HG03378 (cell line): ENCODE results near the gene PTPRN2.
"Not testable (repeated sequence)": the region's sequence is repeated elsewhere in the genome, so short reads cannot be mapped to it uniquely, and the experiment has no call there.

ENCODE experiments used
- ATAC-seq: cut with Tn5 transposase; IDR thresholded peaks from one replicate; pipeline ENCODE4 v1.9.1; 2021; ENCODE audit warnings: mild to moderate bottlenecking, moderate library complexity; ENCODE audit not compliant: unreplicated experiment

Gene PTPRN2

DNA sequence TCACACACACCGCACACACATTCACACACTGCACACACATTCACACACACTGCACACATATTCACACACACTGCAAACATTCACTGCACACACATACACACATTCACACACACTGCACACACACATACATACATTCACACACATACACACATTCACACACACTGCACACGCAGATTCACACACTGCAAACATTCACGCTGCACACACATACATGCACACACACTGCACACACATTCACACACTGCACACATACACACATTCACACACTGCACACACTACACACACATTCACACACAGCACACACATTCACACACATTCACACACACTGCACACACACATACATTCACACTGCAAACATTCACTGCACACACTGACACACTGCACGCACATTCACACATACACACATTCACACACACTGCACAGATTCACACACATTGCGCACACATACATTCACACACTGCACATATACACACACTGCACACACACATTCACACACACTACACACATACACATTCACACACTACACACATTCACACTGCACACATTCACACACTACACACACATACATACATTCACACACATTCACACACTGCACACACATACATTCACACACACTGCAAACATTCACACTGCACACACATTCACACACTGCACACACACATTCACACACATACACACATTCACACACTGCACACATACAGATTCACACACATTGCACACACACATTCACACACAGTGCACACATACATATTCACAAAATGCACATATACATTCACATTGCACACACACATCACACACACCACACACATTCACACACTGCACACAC lies 325.1 kb downstream of the PTPRN2 start:
- no peak for ATAC-seq

DNA sequence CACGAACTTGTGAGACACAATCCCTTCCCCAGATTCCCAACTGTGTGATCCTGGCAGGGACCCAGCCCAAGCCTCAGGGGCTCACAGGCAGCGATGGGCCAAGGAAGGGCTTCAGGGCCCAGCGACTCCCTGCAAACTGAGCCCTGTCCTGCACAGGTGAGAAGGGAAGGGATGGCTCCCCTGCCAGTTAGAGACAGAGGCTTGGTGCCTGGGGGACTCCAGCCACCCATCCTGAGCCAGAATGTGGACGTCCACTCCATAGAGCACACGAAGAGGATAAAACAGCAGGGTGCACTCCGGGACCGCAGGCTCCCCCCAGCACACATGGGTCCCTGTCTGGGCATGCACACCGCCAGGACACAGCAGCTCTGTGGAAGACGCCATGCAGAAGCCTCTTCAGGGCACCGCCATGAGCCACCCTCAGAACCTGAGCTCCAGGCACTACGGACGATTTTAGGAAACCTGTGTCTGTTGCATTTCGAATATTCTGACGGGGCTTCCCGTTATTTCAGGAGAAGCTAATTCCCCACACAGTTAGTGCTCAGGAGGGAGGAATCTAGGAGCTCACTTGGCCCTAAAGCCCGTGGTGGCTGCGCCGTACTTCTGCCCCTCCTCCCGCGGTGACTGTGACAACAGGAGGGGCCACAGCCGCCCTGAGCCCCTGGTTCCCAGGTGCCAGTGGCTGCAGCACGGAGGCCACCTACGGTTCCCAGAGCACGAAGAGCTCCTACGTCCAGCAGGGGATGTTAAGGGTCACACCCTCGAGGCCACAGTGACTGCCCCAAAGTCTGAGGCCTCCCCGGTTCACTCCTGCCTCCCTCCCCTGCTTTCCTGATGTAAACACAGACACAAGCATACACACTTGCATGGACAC lies 326.0 kb downstream of the PTPRN2 start:
- no peak for ATAC-seq

DNA sequence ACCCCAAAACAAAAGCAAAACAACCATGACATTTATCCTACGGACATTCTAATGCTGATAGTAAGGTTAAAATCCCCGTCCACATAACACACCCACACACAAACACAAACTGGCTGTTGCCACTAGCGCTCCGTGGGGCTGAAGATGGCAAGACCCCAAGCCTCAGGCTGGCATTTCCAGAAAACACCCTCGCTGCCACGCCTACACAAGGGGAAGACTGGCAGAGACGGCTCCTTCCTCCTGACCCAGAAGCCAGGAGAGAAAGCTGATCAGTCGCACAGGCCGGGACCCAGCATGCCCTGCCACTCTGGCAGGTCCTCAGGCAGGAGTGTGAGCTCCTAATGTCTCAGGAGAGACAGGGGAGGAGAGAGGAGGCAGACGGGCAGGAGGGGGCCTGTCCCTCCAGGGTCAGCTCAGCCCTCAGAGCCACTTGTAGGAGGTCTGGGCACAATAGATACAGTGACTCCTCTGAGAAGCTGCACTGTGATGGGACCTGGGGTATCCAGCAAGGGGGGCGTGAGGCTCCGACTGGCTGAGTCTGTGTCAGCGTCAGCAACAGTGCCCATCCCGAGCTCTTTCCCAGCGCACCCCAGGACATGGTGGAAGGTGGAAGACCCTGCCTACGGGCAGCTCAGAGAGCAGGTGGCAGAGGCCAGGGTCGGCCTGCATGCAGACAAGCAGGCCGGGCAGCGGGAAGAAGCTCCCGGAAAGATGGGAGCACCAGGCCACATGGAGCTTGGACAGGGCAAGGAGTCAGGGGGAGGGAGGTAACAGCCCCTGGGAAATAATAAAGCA lies 326.9 kb downstream of the PTPRN2 start:
- ATAC-seq: no peak

DNA sequence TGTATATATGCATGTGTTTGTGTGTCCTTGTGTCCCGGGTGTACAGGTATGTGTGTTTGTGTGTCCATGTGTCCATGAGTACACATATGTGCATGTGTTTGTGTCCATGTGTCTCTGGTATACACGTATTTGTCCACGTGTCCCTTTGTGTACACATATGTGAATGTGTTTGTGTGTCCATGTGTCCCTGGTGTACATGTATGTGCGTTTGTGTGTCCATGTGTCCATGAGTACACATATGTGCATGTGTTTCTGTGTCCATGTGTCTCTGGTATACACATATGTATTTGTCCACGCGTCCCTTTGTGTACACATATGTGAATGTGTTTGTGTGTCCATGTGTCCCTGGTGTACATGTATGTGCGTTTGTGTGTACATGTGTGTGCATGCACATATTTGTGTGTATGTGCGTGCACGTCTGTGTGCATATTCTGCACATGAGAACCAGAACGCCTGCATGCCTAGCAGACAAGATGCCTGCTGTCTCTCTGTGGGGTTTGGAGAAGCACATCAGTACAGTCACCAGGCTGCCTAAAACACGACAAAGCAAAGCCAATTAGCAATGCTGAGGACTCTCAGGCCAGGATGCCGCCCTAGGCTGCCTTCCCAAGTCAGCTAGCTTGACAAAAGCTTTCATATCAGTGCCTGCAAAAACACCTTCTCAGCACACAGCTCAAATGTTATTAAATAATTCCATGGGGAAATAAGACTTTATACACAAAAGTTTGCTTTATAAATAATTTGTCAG lies 327.8 kb downstream of the PTPRN2 start:
- ATAC-seq: no peak

DNA sequence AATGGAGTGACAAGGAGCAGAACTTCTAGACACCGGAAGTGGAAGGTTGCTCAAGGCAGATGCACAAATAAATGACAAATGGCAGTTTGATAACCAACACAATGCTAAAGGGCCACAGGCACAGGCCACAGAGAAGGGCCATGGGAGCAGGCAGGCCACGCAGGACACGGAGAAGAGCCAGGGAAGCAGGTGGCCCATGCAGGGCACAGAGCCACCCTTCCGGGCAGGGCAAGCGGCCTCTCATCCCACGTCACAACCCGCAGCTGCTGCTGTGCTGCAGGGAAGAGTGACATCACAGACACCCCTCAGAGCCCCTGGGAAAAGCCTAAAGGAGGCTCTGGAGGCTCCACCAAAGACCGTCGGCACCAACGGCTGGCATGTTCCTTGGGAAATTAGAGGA lies 328.5 kb downstream of the PTPRN2 start:
- no peak for ATAC-seq

DNA sequence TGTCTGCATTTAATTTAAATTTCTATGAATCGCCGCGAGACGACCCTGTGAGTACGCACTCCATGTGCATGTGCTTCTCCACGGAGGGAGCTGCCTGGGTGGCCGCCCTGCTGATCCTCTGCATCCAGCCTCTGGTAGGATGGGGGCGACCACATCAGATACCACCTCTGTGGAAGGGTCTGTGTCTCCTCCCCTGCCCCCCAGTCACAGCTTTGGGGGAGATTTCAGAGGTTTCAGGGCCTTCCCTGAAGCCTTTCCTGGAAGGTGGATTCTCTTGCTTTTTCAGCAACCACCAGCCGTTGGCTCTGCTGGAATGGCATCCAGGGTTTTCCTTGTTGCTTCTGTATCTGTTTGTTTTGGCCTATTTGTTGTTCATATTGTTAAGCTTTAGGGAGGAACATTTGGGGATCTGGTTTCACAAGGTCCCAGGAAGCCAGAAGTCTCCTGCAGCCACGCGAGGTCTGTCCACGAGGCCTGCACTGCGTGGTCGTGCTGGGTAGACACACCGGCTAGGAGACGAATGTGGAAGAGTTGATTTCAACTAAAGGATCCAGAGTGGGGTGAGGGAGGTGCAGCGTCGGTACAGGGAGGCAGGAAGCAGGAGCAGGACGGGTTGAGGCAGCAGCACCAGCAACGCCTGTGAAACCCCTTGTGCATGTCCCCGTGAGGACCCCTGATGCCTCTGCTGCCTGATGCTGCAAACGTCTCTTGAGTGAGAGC lies 329.1 kb downstream of the PTPRN2 start:
- no peak for ATAC-seq

DNA sequence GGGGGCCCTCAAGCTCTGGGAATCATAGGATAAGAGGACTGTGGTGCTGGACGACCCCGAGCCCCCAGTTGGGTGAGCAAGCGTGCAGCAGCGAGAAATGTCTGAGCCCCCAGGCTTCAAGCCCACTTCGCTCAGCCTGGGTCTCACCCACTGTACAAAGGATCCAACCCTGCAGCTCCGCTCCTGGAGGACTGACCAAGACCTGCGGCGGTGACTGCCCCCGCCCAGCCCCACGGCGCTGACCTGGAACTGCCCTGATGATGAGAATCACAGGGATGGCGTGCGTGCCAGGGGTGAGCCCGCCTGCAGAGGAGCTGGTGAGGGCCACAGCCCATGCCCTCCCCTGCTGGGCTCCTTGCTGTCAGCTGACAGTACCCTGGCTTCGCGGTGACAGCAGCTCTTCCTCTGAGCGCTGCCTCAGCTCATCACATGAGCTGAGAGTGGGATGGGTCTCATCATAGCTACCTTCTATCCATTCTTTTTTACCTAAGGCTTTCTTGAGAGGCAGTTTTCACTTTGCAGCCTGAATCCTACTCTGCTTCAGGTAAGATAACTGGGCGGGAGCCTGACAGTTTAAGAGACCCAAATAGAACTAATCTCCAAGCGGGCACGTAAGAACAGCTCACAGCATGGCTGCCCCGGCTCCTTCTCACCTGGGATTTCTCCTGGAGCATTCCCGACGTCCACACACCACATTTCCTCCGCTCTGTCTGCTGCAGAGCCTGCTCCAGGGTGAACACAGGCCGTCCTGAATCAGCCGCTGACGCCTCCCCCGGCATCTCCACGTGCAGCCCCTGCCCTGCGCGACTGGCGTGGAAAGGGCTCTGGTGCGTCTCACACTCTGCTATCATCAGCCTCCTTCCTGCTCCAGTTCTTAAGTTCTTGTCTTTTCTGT lies 329.9 kb downstream of the PTPRN2 start:
- no peak for ATAC-seq

DNA sequence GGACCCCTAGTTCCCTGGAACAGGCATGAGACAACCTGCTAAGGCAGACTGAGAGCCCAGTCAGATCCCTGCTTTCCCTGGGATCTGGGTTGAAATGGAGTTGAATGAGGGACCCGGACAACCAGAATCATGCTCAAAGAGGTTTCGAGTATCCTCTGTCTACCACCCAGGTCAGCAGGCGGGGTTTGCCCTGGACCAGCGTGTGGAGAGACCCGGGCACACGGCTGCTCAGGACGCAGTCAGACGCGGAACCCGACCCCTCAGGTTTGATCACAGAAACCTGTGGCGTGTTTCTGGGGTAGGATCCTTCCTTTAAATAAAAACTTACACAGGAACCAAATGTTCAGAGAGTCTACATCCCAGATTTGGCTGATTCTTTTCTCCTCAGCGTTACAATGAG lies 330.6 kb downstream of the PTPRN2 start:
- ATAC-seq: no peak

DNA sequence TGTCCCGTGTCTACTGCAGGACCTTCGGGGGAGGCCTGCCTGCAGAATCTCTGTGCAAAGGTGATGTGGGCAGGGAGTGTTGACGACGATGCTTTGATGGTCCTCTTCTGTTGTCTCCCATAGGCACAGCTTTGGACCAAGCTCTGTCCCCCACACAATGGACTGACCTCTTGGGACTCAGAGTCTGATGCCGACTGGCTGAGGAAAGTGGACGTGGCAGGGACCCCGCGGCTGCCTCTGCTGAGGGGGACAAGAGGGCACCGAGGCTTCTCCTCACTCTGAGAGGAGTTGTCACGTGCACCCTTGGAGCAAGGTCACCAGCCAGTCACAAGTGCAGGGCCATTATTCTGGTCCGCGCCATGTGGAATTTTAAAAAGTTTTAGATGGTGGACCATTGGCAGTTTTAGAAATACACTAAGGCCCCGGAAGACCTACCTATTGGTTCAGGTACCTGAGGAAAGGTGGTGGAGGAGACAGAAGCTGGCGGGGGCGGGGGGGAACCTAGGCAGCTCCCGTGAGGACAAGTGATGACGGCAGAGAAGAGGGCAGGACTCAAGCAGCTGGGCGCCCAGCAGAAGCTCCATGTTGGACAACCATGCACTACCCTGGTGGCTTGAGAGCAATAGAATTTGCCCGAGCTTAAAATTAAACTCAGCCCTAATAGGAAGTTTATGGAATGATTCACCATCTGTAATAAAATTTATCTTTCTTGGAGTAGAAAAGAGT lies 331.4 kb downstream of the PTPRN2 start:
- ATAC-seq: no peak

DNA sequence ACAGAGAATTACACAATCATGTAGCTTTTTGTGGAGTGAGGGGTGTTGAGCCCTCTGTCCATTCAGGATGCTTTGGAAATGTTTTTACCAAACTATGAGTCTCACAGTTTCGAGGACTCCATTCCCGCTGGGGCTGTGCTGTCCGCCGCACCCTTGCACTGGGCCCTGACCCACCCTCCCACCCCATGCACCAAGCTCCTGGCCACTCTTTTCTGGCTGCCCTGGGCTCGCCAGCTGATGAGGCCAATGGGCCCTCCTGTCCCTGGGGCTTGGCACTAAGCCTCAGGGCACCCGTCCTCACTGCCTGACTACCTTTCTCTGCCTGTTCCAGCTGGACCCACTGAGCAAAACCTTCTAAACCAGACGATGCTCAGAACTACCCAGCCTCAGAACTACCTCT lies 332.1 kb downstream of the PTPRN2 start:
- ATAC-seq: no peak

DNA sequence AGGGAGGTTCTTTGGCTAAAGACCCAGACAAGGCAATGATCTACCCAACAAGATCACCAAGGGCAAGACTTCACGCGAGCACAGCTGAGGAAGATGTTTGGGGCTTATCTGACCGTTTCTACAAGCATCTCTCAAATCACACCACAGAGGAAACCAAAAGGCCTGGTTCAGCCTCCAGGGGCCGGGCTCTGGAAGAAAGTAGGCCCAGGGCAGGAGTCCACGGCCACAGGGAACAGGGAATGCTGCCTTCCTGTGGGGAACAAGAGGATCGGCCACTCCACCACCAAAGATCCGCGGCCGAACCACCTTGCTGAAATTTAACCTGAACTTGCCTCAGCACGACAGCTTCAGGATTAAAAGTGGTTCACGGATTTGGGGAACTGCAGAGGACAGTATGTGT lies 332.5 kb downstream of the PTPRN2 start:
- no peak for ATAC-seq

DNA sequence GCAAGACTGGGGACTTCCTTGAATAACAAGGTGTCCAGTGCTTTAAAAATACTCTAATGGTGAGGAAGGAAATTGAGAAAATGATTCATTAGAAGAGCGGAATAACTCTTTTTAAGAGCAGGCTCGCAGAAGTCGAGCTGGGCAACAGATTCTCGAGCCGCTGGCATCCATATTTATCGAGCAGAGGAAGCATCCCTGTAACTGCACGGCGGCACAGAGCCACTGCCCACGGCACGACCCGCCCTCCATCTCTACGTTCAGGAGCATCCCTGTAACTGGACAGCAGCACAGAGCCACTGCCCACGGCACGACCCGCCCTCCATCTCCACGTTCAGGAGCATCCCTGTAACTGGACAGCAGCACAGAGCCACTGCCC lies 334.0 kb downstream of the PTPRN2 start:
- not testable (repeated sequence) for ATAC-seq

DNA sequence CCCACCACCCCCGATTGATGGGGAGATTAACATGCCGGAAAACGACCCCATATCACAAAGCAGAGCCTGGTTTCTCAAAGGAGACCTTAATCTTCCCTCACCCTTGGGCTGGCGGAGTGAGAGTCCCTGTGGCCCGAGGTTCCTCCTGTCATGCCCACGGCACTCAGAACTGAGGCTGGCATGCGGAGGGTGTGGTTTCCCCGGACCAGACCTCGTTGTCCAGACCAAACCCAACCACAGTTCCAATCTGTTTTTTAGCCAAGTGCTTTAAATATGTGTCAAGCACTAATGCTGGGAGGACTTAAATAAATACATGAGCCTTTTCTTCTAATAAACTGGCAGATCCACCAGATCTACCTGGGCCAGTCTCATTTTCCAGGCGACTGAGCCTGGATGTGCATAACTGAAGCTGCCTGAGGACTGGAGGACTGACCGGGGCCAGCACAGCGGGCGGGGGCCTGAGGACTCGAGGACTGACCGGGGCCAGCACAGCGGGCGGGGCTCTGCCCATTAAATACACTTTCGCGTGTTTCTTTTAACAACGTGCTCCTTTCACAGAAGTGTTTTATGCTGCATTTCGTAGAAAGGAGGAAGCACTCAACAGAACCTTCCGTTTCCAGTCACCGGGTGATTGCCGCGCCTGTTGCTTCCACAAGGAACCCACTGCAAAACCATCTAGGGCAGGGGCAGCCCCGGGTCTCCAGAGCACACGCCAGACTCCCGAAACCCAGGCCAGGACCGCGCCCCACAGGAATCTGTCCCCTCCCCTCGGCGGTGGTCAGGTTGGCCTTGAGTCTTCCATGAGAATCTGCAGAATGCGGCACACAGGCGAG lies 334.6 kb downstream of the PTPRN2 start:
- no peak for ATAC-seq

DNA sequence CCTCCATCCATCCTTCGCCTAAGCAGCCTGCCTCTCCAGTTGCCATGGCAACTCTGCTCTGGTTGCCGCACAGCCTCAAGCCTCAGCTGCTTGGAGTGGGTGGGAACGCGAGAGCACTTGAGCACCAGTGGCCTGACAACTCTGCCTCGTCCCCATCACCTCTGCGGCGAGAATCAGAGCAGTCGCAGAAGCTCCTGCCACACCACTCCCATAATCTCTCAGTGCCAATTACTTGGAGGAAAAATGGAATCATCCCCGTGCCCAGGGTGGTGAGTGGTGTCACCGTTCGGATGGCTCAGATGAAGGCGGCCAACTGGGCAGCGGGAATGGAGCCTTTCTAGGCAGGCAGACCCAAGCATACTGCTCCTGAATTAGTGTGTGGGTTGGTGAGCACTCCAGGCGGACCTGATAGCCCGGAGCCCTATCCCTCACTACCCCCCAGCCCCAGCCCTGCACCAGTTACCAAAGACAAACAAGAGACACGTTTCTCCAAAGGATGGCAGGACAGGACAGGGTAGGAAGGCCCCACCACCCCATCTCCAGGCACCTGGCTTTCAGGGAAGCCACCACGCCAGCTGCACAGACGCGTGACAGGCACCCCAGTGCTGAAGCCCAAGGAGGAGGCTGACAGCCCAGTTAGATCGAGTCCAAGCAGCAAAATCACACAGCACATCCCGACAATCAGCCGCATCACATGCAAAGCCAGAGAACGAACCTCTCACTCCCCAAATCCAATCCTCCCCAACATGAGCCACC lies 335.4 kb downstream of the PTPRN2 start:
- ATAC-seq: no peak

DNA sequence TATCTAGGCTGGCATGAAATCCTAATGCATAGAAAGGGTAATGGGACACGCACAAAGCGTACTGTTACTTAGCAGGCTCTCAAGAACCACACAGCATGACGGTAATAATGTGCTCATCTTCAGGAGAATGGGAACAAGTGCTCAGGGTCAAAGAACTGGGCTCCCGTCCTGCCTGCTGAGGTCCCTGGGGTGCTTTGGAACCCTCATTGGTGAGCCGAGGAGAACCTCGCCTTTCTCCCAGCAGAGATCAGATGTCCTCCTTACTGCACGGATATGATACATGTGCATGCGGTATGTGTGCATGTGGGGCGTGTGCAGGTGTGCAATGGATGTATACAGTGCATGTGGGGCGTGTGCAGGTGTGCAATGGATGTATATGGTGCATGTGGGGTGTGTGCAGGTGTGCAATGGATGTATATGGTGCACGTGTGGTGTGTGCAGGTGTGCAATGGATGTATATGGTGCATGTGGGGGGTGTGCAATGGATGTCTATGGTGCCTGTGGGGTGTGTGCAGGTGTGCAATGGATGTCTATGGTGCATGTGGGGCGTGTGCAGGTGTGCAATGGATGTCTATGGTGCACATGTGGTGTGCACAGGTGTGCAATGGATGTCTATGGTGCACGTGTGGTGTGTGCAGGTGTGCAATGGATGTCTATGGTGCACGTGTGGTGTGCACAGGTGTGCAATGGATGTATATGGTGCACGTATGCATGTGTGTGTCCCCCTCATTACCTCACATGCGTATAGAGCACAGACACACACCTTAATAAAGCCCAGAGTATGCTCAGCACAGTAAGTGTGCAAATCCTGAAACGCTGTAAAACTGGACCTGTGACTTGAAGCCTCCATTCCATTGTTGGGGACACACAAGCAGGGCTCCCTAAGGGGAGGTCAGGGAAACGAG lies 336.3 kb downstream of the PTPRN2 start:
- no peak for ATAC-seq

DNA sequence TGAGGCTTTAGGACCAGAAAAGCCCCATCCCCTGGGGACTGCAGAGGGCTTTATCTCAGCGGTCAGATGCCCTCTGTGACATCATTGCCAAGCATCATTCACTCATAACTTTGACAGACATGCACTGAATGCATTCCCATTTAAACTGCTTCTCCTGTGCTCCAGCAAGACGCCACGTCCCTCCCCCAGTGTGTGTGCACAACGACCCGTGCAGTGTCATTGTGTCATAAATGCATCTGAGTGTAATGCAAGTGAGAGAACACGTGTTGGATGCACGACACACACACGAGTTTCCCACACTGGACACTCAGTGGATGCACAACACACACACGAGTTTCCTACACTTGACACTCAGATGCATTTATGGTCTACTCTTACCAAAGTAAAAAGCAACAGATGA lies 337.9 kb downstream of the PTPRN2 start:
- no peak for ATAC-seq
